ENCODE results near the gene CLIP1.
"Not testable (repeated sequence)": the region's sequence is repeated elsewhere in the genome, so short reads cannot be mapped to it uniquely, and the experiment has no call there.

The CLIP1 gene

GRCh38 chr12:122394626-122395194 is 27.8 kb downstream of the CLIP1 start:
- H3K9ac ChIP-seq (ENCODE audit: low read depth, low read length), result no peak overlapping the region

GRCh38 chr12:122393817-122394216 is 28.7 kb downstream of the CLIP1 start:
- Histone ChIP-seq H3K4me1 (ENCODE audit: insufficient read depth, low read length) (0 out of 2 replicates have a peak, but pooled peaks cover 3% of the 10 kb centered on the region), H3K9ac (ENCODE audit: low read depth, low read length) (no peak overlapping the region), H3K9me3 (ENCODE audit: control insufficient read depth, insufficient read depth, low read length) (no peaks in the 10 kb centered on the region), H3K36me3 (ENCODE audit: insufficient read depth, low read length) (no peaks in the 10 kb centered on the region)

More at GRCh38 chr12:122394626-122395194, 27.8 kb downstream of the CLIP1 start:
- H3K4me1 ChIP-seq (ENCODE audit: insufficient read depth, low read length), result 0 out of 2 replicates have a peak, but pooled peaks cover 3% of the 10 kb centered on the region
- no peaks in the 10 kb centered on the region for H3K36me3 ChIP-seq (ENCODE audit: insufficient read depth, low read length)
- H3K9me3 ChIP-seq (ENCODE audit: control insufficient read depth, insufficient read depth, low read length), result no peaks in the 10 kb centered on the region

GRCh38 chr12:122392411-122392810 is 30.1 kb downstream of the CLIP1 start:
- Histone ChIP-seq H3K9ac (ENCODE audit: low read depth, low read length) (no peak overlapping the region), H3K4me1 (ENCODE audit: insufficient read depth, low read length) (0 out of 2 replicates have a peak, but pooled peaks cover 3% of the 10 kb centered on the region), H3K9me3 (ENCODE audit: control insufficient read depth, insufficient read depth, low read length) (no peaks in the 10 kb centered on the region), H3K36me3 (ENCODE audit: insufficient read depth, low read length) (no peaks in the 10 kb centered on the region)

GRCh38 chr12:122389677-122390076 is 32.8 kb downstream of the CLIP1 start:
- Histone ChIP-seq H3K4me1 (ENCODE audit: insufficient read depth, low read length) (peaks cover 14% of the 10 kb centered on the region; the same call in 1 of the 2 replicates), H3K9me3 (ENCODE audit: control insufficient read depth, insufficient read depth, low read length) (no peaks in the 10 kb centered on the region), H3K9ac (ENCODE audit: low read depth, low read length) (no peak overlapping the region), H3K36me3 (ENCODE audit: insufficient read depth, low read length) (no peaks in the 10 kb centered on the region)

- Histone ChIP-seq H3K36me3 (ENCODE audit: insufficient read depth, low read length) (no peaks in the 10 kb centered on the region), H3K9me3 (ENCODE audit: control insufficient read depth, insufficient read depth, low read length) (no peaks in the 10 kb centered on the region), H3K4me1 (ENCODE audit: insufficient read depth, low read length) (peaks cover 14% of the 10 kb centered on the region; the same call in 1 of the 2 replicates), H3K9ac (ENCODE audit: low read depth, low read length) (no peak overlapping the region)
These were observed 34.6 kb downstream of the CLIP1 start for GRCh38 chr12:122387887-122388286.

GRCh38 chr12:122385171-122386016 is 37.1 kb downstream of the CLIP1 start:
- no peak overlapping the region for H3K9ac ChIP-seq (ENCODE audit: low read depth, low read length)
- peaks cover 14% of the 10 kb centered on the region; the same call in 1 of the 2 replicates for H3K4me1 ChIP-seq (ENCODE audit: insufficient read depth, low read length)
- H3K9me3 ChIP-seq (ENCODE audit: control insufficient read depth, insufficient read depth, low read length), result no peaks in the 10 kb centered on the region
- no peaks in the 10 kb centered on the region for H3K36me3 ChIP-seq (ENCODE audit: insufficient read depth, low read length)

GRCh38 chr12:122382919-122383350 is 39.5 kb downstream of the CLIP1 start:
- peaks cover 14% of the 10 kb centered on the region; the same call in 1 of the 2 replicates for H3K4me1 ChIP-seq (ENCODE audit: insufficient read depth, low read length)
- no peaks in the 10 kb centered on the region for H3K36me3 ChIP-seq (ENCODE audit: insufficient read depth, low read length)
- no peaks in the 10 kb centered on the region for H3K9me3 ChIP-seq (ENCODE audit: control insufficient read depth, insufficient read depth, low read length)
- no peak overlapping the region for H3K9ac ChIP-seq (ENCODE audit: low read depth, low read length)

- no peaks in the 10 kb centered on the region for H3K9me3 ChIP-seq (ENCODE audit: control insufficient read depth, insufficient read depth, low read length)
- H3K36me3 ChIP-seq (ENCODE audit: insufficient read depth, low read length), result no peaks in the 10 kb centered on the region
- H3K9ac ChIP-seq (ENCODE audit: low read depth, low read length), result no peak overlapping the region
- H3K4me1 ChIP-seq (ENCODE audit: insufficient read depth, low read length), result peaks cover 7% of the 10 kb centered on the region; the same call in 1 of the 2 replicates
These were observed 41.4 kb downstream of the CLIP1 start for GRCh38 chr12:122381021-122381420.

- H3K36me3 ChIP-seq (ENCODE audit: insufficient read depth, low read length); H3K4me1 ChIP-seq (ENCODE audit: insufficient read depth, low read length); H3K9ac ChIP-seq (ENCODE audit: low read depth, low read length); H3K9me3 ChIP-seq (ENCODE audit: control insufficient read depth, insufficient read depth, low read length): not testable (repeated sequence)
These were observed 45.7 kb downstream of the CLIP1 start for GRCh38 chr12:122376751-122377150.

GRCh38 chr12:122374707-122375106 is 47.8 kb downstream of the CLIP1 start:
- Histone ChIP-seq H3K9ac (ENCODE audit: low read depth, low read length) (no peak overlapping the region), H3K4me1 (ENCODE audit: insufficient read depth, low read length) (no peaks in the 10 kb centered on the region), H3K36me3 (ENCODE audit: insufficient read depth, low read length) (no peaks in the 10 kb centered on the region), H3K9me3 (ENCODE audit: control insufficient read depth, insufficient read depth, low read length) (no peaks in the 10 kb centered on the region)

GRCh38 chr12:122371475-122372045 is 50.9 kb downstream of the CLIP1 start:
- H3K9me3 ChIP-seq (ENCODE audit: control insufficient read depth, insufficient read depth, low read length), result no peaks in the 10 kb centered on the region
- H3K4me1 ChIP-seq (ENCODE audit: insufficient read depth, low read length), result peaks cover 13% of the 10 kb centered on the region
- H3K9ac ChIP-seq (ENCODE audit: low read depth, low read length), result no peak overlapping the region
- no peaks in the 10 kb centered on the region for H3K36me3 ChIP-seq (ENCODE audit: insufficient read depth, low read length)

- Histone ChIP-seq H3K9me3 (ENCODE audit: control insufficient read depth, insufficient read depth, low read length) (no peaks in the 10 kb centered on the region), H3K4me1 (ENCODE audit: insufficient read depth, low read length) (peaks cover 18% of the 10 kb centered on the region), H3K9ac (ENCODE audit: low read depth, low read length) (no peak overlapping the region), H3K36me3 (ENCODE audit: insufficient read depth, low read length) (no peaks in the 10 kb centered on the region)
These were observed 54.0 kb downstream of the CLIP1 start for GRCh38 chr12:122368361-122369073.

GRCh38 chr12:122367632-122368031 is 54.8 kb downstream of the CLIP1 start:
- peaks cover 18% of the 10 kb centered on the region for H3K4me1 ChIP-seq (ENCODE audit: insufficient read depth, low read length)
- H3K36me3 ChIP-seq (ENCODE audit: insufficient read depth, low read length); H3K9me3 ChIP-seq (ENCODE audit: control insufficient read depth, insufficient read depth, low read length); H3K9ac ChIP-seq (ENCODE audit: low read depth, low read length): not testable (repeated sequence)
